K562 (cell line): ENCODE results near the gene IL12RB1. TPM values are rescaled to one million over a fixed set of nuclear protein-coding genes. Genes with fewer than 3 reads are reported as not detected.

Experiments used
- ATAC-seq: fragments of 200-7000 bp; cut with Tn5 transposase; 3 replicates; pipeline ENCODE4 v1.9.1; 2020; ENCODE audit warnings: moderate library complexity
- BruUV-seq: library from RNA; stranded (reverse); fragments of 400-500 nt; replicated peaks from 2 replicates; lab custom pipeline; 2021; lab: Mats Ljungman, UMichigan
- CTCF ChIA-PET: fragments of 300-600 bp; formaldehyde crosslinking; extraction: SDS; loops from one replicate; lab custom pipeline; 2021; ENCODE audit warnings: low intra/inter-chr PET ratio; lab: Yijun Ruan, JAX
- POLR2A ChIA-PET: fragments of 300-600, 350-650 bp; sonication (Branson Sonifier 250); formaldehyde crosslinking; extraction: SDS; loops from one replicate; lab custom pipeline; 2021; ENCODE audit warnings: antibody characterized with exemption, inconsistent platforms; lab: Yijun Ruan, JAX
- DNase-seq, 4 experiments: peaks; one replicate each; pipeline versions ENCODE4 v3.0.0 to v3.0.0-alpha.2; 2011 to 2018; ENCODE audit warnings: low spot score in 3 of 4, mixed read lengths in 3 of 4; ENCODE audit errors: extremely low read depth in 1 of 4
- FAIRE-seq: peaks from 2 replicates; lab custom pipeline; 2011; peaks lifted over from hg19 to GRCh38; lab: Jason Lieb, UNC
- H2AFZ ChIP-seq: 2 replicates; pipeline ENCODE4 v1.6.0; 2011; ENCODE audit warnings: low read depth, low read length, control low read depth, inconsistent platforms
- H3K27ac ChIP-seq: fragments of 200-600 bp; 3 replicates; pipeline ENCODE4 v1.8.0; 2011; ENCODE audit warnings: low read depth, mild to moderate bottlenecking, control low read depth, inconsistent platforms, low read length, moderate library complexity, mixed read lengths; ENCODE audit errors: extremely low read depth
- H3K27me3 ChIP-seq, 2 experiments: fragments of 300-600 bp in 1 of 2; 2 replicates in 1 of 2; 3 replicates in 1 of 2; pipeline versions ENCODE4 v1.6.0 to v1.8.0; 2011; ENCODE audit warnings: inconsistent platforms in 2 of 2, low read length in 2 of 2, mild to moderate bottlenecking in 1 of 2, mixed read lengths in 1 of 2, moderate library complexity in 1 of 2; ENCODE audit not compliant: control insufficient read depth in 2 of 2, insufficient read depth in 2 of 2
- H3K36me3 ChIP-seq: fragments of 300-600 bp; 3 replicates; pipeline ENCODE4 v1.8.0; 2011; ENCODE audit warnings: mild to moderate bottlenecking, low read length, inconsistent platforms; ENCODE audit not compliant: control insufficient read depth, insufficient read depth
- H3K4me1 ChIP-seq, 2 experiments: fragments of 200-600 bp in 1 of 2; replicated peaks in 1 of 2; 2 replicates in 1 of 2; 3 replicates in 1 of 2; pipeline versions ENCODE4 v1.5.1 to v1.8.0; 2011; ENCODE audit warnings: inconsistent platforms in 2 of 2, low read length in 2 of 2, mild to moderate bottlenecking in 1 of 2, mixed read lengths in 1 of 2, moderate library complexity in 1 of 2; ENCODE audit not compliant: control insufficient read depth in 2 of 2, insufficient read depth in 2 of 2
- H3K4me2 ChIP-seq: 2 replicates; pipeline ENCODE4 v1.6.1; 2011; ENCODE audit warnings: low read length, control low read depth, inconsistent platforms, mixed read lengths; ENCODE audit not compliant: insufficient read depth
- H3K4me3 ChIP-seq: fragments of 200-600 bp; sonication (generic), shearing (Covaris generic); 2 replicates; pipeline ENCODE4 v1.5.1; 2016; ENCODE audit warnings: control low read depth, inconsistent platforms
- H3K79me2 ChIP-seq: fragments of 200-600 bp; 3 replicates; pipeline ENCODE4 v1.8.0; 2011; ENCODE audit warnings: low read length, inconsistent platforms; ENCODE audit not compliant: control insufficient read depth, insufficient read depth
- H3K9ac ChIP-seq, 2 experiments: 2 replicates each; pipeline versions ENCODE4 v1.6.0 to v1.6.1; 2011; ENCODE audit warnings: low read depth in 2 of 2, low read length in 2 of 2, control low read depth in 1 of 2, inconsistent platforms in 1 of 2, mild to moderate bottlenecking in 1 of 2, mixed read lengths in 1 of 2; ENCODE audit not compliant: insufficient read depth in 1 of 2
- H3K9me1 ChIP-seq: one replicate; pipeline ENCODE4 v1.6.0; 2011; ENCODE audit warnings: inconsistent platforms, mild to moderate bottlenecking, low read length, moderate library complexity; ENCODE audit not compliant: control insufficient read depth, insufficient read depth
- H3K9me3 ChIP-seq: replicated peaks from 2 replicates; pipeline ENCODE4 v1.5.1; 2011; ENCODE audit warnings: low read depth, low read length, inconsistent platforms; ENCODE audit not compliant: control insufficient read depth, insufficient read depth
- H4K20me1 ChIP-seq: replicated peaks from 2 replicates; pipeline ENCODE4 v1.6.1; 2011; ENCODE audit warnings: low read length, inconsistent platforms, mixed read lengths; ENCODE audit not compliant: control insufficient read depth, insufficient read depth
- KLF1 ChIP-seq: fragments of 450-650 bp; IDR thresholded peaks from 2 replicates; pipeline ENCODE4 v1.6.1; 2016; ENCODE audit warnings: missing genetic modification characterization, missing compliant biosample characterization
- MCM2 ChIP-seq: fragments of 450-650 bp; IDR thresholded peaks from 2 replicates; pipeline ENCODE4 v1.6.1; 2017; ENCODE audit warnings: low read depth, mild to moderate bottlenecking
- RBM25 ChIP-seq: fragments of 200-400 bp; formaldehyde crosslinking; IDR thresholded peaks from 2 replicates; pipeline ENCODE4 v1.6.1; 2018; ENCODE audit warnings: low read length, low read depth, moderate library complexity; ENCODE audit not compliant: severe bottlenecking
- SRSF3 ChIP-seq: fragments of 200-400 bp; formaldehyde crosslinking; IDR thresholded peaks from 2 replicates; pipeline ENCODE4 v1.6.1; 2016; ENCODE audit warnings: mild to moderate bottlenecking, low read length, moderate library complexity; ENCODE audit not compliant: insufficient read depth
- ZBTB7A ChIP-seq: IDR thresholded peaks from 2 replicates; pipeline ENCODE4 v1.6.1; 2011; ENCODE audit warnings: low read depth, mild to moderate bottlenecking, low read length, moderate library complexity, borderline replicate concordance; ENCODE audit not compliant: control insufficient read depth
- WGBS: fragments of 100-300 bp; shearing (Covaris generic); methylation state at CpG from one replicate; pipeline ENCODE4 v1.1.6; 2016; ENCODE audit warnings: low coverage, mixed read lengths; ENCODE audit not compliant: insufficient coverage; ENCODE audit errors: missing lambda C conversion rate; 5-methylcytosine and 5-hydroxymethylcytosine counted together
- in situ Hi-C: fragments of 300-500 bp; cut with MboI; formaldehyde crosslinking; loops from 4 replicates; pipeline ENCODE4 v1.15.0; 2018; ENCODE audit warnings: inconsistent platforms, mixed read lengths
- intact Hi-C: fragments of 100-400 bp; cut with micrococcal nuclease; formaldehyde crosslinking; loops from 2 replicates; pipeline ENCODE4 v1.14.2; 2022
- polyA plus RNA-seq, 8 experiments: library from polyadenylated mRNA; depleted of rRNA in 4 of 8; stranded (reverse) in 5 of 8; unstranded in 3 of 8; fragments of >200 nt; fragmentation: Nextera tagmentation in 2 of 8; fragmentation: Illumina TruSeq in 1 of 8; extraction: Ambion mirVana in 2 of 8; extraction: Trizol in 1 of 8; gene quantifications; 2 replicates each; pipeline versions ENCODE4 v1.2.1 to v1.2.3, GENCODE V29; 2011 to 2014; ENCODE audit warnings: inconsistent platforms in 1 of 8, missing spikeins in 1 of 8
- total RNA-seq, 7 experiments: library from RNA; depleted of rRNA in 6 of 7; stranded (reverse); fragments of >200 nt in 6 of 7; fragmentation: Illumina TruSeq in 2 of 7; extraction: Trizol in 2 of 7; gene quantifications; 2 replicates each; pipeline versions ENCODE4 v1.2.1 to v1.2.3, GENCODE V29; 2011 to 2021; ENCODE audit warnings: low replicate concordance in 1 of 7
- TF ChIP-seq, protein P1 (sequence below): fragments of 150-350 bp; conservative IDR thresholded peaks from 2 replicates; pipeline ENCODE4 v1.6.1; 2014; ENCODE audit warnings: low read length
- TF ChIP-seq, protein P2 (sequence below), 2 experiments: fragments of 450-650 bp in 1 of 2; sonication (generic) in 1 of 2; formaldehyde crosslinking in 1 of 2; IDR thresholded peaks; 2 replicates each; pipeline versions ENCODE4 v1.7.1 to v1.9.0; 2016 to 2022; ENCODE audit warnings: inconsistent platforms in 1 of 2, mild to moderate bottlenecking in 1 of 2, missing genetic modification reagents in 1 of 2

The IL12RB1 gene
- total and polyA plus RNA-seq, 9 of the 15 experiments (the other 6 are each of a cell fraction or from before 2014, with no cell fraction given), result 0.04 to 0.07 (median 0.06) TPM; not detected in 5

DNA sequence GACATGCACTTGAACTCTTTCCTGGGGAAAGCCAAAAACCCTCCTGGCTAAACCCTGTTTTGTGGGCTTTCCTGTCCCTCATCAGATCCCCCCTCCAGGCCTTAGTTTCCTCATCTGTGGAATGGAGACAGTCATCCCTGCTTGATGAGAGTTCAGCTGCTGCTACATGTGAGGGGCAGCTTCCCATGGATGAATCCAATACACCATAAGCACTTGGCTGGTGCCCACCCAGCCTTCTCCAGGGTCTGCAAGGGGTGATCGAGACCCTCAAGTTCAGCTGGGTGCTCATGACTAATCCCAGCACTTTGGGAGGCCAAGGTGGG, 21.6 kb downstream of the IL12RB1 start:
- DNase-seq (no peak), ATAC-seq (no peak), FAIRE-seq (no peak)
- Histone ChIP-seq H3K36me3 (no peaks in the 10 kb centered on the region), H3K9ac (peak overlapping the region in 1 of 2 experiments; percentile 72; a peak in 1 of 4 replicates), H3K27me3 (peaks cover 3 to 9% of the 10 kb centered on the region in 2 experiments; a peak in 1 of 5 replicates), H3K79me2 (no peaks in the 10 kb centered on the region), H3K4me3 (no peak overlapping the region), H3K9me1 (no peaks in the 10 kb centered on the region), H3K4me1 (peaks cover 4 to 24% of the 10 kb centered on the region in 2 experiments; a peak in 4 of 5 replicates), H3K27ac (no peak overlapping the region), H3K4me2 (peak overlapping the region; percentile 59), H3K9me3 (no peaks in the 10 kb centered on the region; the same call in 1 of the 2 replicates), H2AFZ (peak overlapping the region; percentile 81), H4K20me1 (no peaks in the 10 kb centered on the region)
- WGBS, result 90% methylated on average over 1 of the region's 1 CpG
- in situ Hi-C loops, result no loop called here
- intact Hi-C loops, result loop anchor here (10.0 kb wide), 1 partner anchor 90 kb away; the partner anchor contains the start of gene PIK3R2
- no TSS peak for BruUV-seq
- ChIA-PET CTCF (interaction anchor here (0.9 kb wide), 1 partner anchor 96 kb away, joined by 3 read pairs; no protein-coding TSS in a partner anchor), POLR2A (interaction anchor here (1.4 kb wide), 1 partner anchor 214 kb away, joined by 7 read pairs; no protein-coding TSS in a partner anchor)
- TF ChIP-seq MCM2, result no peak
- TF ChIP-seq ZBTB7A, result peak; percentile 27; the same call in 1 of the 2 replicates
- TF ChIP-seq KLF1 (tag), result 0 out of 2 replicates have a peak, but pooled peaks have one; percentile 7
- TF ChIP-seq, protein P1, sequence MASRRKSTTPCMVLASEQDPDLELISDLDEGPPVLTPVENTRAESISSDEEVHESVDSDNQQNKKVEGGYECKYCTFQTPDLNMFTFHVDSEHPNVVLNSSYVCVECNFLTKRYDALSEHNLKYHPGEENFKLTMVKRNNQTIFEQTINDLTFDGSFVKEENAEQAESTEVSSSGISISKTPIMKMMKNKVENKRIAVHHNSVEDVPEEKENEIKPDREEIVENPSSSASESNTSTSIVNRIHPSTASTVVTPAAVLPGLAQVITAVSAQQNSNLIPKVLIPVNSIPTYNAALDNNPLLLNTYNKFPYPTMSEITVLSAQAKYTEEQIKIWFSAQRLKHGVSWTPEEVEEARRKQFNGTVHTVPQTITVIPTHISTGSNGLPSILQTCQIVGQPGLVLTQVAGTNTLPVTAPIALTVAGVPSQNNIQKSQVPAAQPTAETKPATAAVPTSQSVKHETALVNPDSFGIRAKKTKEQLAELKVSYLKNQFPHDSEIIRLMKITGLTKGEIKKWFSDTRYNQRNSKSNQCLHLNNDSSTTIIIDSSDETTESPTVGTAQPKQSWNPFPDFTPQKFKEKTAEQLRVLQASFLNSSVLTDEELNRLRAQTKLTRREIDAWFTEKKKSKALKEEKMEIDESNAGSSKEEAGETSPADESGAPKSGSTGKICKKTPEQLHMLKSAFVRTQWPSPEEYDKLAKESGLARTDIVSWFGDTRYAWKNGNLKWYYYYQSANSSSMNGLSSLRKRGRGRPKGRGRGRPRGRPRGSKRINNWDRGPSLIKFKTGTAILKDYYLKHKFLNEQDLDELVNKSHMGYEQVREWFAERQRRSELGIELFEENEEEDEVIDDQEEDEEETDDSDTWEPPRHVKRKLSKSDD, result no peak
- TF ChIP-seq SRSF3, result no peak
- TF ChIP-seq, protein P2, sequence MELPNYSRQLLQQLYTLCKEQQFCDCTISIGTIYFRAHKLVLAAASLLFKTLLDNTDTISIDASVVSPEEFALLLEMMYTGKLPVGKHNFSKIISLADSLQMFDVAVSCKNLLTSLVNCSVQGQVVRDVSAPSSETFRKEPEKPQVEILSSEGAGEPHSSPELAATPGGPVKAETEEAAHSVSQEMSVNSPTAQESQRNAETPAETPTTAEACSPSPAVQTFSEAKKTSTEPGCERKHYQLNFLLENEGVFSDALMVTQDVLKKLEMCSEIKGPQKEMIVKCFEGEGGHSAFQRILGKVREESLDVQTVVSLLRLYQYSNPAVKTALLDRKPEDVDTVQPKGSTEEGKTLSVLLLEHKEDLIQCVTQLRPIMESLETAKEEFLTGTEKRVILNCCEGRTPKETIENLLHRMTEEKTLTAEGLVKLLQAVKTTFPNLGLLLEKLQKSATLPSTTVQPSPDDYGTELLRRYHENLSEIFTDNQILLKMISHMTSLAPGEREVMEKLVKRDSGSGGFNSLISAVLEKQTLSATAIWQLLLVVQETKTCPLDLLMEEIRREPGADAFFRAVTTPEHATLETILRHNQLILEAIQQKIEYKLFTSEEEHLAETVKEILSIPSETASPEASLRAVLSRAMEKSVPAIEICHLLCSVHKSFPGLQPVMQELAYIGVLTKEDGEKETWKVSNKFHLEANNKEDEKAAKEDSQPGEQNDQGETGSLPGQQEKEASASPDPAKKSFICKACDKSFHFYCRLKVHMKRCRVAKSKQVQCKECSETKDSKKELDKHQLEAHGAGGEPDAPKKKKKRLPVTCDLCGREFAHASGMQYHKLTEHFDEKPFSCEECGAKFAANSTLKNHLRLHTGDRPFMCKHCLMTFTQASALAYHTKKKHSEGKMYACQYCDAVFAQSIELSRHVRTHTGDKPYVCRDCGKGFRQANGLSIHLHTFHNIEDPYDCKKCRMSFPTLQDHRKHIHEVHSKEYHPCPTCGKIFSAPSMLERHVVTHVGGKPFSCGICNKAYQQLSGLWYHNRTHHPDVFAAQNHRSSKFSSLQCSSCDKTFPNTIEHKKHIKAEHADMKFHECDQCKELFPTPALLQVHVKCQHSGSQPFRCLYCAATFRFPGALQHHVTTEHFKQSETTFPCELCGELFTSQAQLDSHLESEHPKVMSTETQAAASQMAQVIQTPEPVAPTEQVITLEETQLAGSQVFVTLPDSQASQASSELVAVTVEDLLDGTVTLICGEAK (IDR thresholded peaks at IDR 0.05), result no peak
- TF ChIP-seq, protein P2 (CRISPR knock-in tag; IDR thresholded peaks at IDR 0.05), result no peak
- peak; percentile 26 for TF ChIP-seq RBM25
